Measurements from ENCODE around the gene FLVCR1.

The FLVCR1 gene

DNA sequence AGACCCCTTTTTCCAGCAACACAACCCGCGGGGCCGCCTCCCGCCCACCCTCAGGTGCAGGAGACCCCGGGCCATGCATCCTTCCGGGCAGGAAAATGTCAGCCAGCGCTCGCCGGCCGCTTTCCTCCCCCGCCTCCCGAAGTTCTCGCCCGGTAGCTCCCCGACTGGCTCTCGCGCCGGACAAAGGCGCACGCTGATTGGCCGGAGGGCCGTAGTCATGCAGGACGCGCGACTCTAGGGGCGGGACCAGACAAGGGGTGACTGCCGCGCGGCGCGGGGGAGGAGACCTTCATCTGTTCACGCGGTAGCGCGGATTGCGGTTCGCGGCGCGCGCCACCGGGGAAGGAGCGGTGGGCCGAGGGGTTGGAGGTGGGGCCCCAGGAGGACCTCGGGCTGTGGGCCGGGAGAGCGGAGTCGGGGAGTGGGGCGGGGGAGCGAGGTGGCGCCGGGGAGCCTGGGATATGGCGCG, at the start of gene FLVCR1:
TSS of gene FLVCR1 (plus strand) at position 284 of the 469 bp plus-strand sequence. CDS start at position 462, 178 bp downstream.
- Histone ChIP-seq H3K36me3 (peaks cover 45% of the 10 kb centered on the region), H3K27me3 (ENCODE audit: insufficient read depth, low read depth, severe bottlenecking) (no peaks in the 10 kb centered on the region), H3K4me3 (ENCODE audit: low read depth, low read length) (peak within 1 kb of the TSS; percentile 81), H3K9me3 (ENCODE audit: severe bottlenecking) (no peaks in the 10 kb centered on the region), H3K27ac (peak within 1 kb of the TSS; percentile 94)
- DNase-seq: peak; percentile 100
- TF ChIP-seq, protein P1, sequence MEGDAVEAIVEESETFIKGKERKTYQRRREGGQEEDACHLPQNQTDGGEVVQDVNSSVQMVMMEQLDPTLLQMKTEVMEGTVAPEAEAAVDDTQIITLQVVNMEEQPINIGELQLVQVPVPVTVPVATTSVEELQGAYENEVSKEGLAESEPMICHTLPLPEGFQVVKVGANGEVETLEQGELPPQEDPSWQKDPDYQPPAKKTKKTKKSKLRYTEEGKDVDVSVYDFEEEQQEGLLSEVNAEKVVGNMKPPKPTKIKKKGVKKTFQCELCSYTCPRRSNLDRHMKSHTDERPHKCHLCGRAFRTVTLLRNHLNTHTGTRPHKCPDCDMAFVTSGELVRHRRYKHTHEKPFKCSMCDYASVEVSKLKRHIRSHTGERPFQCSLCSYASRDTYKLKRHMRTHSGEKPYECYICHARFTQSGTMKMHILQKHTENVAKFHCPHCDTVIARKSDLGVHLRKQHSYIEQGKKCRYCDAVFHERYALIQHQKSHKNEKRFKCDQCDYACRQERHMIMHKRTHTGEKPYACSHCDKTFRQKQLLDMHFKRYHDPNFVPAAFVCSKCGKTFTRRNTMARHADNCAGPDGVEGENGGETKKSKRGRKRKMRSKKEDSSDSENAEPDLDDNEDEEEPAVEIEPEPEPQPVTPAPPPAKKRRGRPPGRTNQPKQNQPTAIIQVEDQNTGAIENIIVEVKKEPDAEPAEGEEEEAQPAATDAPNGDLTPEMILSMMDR (IDR thresholded peaks at IDR 0.05; ENCODE audit: low read depth, low read length): no peak

DNA sequence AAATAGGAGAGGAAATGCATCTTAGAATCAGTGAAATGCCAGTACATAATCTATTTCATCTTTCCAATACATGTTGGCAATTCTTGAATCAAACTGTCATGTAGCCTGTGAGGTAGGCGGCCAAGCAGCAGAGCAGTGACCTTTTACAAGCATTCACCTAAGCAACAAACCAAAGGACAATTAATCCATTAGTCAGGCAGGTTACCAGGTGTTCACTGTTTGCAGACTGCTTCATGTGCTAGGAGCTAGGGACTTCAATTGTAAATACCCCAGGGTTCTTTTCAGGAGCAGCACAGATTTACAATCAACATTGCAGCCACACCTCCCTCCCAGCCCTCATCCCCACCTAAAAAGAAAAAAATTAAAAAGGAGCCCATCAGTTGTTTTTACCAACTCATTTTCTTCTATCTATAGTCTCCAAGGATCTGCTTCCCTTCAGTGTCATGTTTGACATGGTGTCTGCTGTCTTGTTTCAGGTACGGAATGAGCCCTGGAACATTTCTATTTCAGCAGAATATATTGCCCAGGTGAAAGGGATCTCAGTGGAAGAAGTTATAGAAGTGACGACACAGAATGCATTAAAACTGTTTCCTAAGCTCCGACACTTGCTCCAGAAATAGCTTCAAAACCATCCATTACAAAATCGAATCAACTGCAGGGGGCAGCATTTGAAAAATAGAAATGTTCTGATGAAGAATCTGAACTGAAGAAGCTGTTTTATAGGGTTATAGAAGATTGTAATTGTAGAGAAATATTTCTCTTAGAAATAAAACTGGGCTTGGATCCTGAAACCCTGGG, 43.3 kb upstream of the FLVCR1 start:
- H3K9me3 ChIP-seq (ENCODE audit: severe bottlenecking): no peaks in the 10 kb centered on the region
- no peaks in the 10 kb centered on the region for H3K36me3 ChIP-seq
- no peak overlapping the region for H3K27ac ChIP-seq
- no peaks in the 10 kb centered on the region for H3K27me3 ChIP-seq (ENCODE audit: insufficient read depth, low read depth, severe bottlenecking)
- TF ChIP-seq, protein P1 (IDR thresholded peaks at IDR 0.05; ENCODE audit: low read depth, low read length): no peak; the same call in 1 of the 2 replicates
- peak; percentile 29 for DNase-seq
- no peak overlapping the region for H3K4me3 ChIP-seq (ENCODE audit: low read depth, low read length)

DNA sequence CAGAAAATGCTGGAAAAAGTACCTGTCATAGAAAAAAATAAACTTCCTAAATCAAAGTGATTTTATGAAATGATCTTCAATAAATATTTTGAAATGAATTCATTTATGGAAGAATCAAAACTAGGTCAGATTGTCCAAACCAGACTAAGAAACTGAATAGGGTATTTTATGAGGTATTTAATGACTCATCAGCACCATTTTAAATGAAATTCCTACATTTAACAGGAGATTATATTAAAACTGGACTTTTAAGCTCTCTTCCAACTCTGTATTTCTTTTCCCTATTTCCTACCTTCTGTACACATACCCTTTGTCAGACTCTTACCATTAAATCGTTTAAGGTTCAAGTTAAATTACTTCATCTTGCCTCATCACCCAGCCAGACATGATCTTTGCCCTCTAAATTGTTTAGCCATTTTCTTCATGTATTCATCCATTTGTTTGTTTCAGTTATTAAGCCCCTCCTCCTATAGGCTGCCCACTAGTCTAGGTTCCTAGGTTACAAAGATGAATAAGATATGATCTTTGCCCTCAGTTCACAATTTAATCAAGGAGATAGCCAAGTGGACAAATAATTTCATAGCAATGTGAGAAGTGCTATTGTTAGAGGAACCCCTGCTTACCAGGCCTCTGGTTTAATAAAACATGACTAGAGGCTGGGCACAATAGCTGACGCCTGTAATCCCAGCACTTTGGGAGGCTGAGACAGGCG, 41.4 kb upstream of the FLVCR1 start:
- Histone ChIP-seq H3K4me3 (ENCODE audit: low read depth, low read length) (no peak overlapping the region), H3K36me3 (no peaks in the 10 kb centered on the region), H3K27ac (peak overlapping the region; percentile 2; the same call in 1 of the 2 replicates), H3K9me3 (ENCODE audit: severe bottlenecking) (no peaks in the 10 kb centered on the region), H3K27me3 (ENCODE audit: insufficient read depth, low read depth, severe bottlenecking) (no peaks in the 10 kb centered on the region)
- peak; percentile 39 for DNase-seq
- TF ChIP-seq, protein P1 (IDR thresholded peaks at IDR 0.05; ENCODE audit: low read depth, low read length): no peak

DNA sequence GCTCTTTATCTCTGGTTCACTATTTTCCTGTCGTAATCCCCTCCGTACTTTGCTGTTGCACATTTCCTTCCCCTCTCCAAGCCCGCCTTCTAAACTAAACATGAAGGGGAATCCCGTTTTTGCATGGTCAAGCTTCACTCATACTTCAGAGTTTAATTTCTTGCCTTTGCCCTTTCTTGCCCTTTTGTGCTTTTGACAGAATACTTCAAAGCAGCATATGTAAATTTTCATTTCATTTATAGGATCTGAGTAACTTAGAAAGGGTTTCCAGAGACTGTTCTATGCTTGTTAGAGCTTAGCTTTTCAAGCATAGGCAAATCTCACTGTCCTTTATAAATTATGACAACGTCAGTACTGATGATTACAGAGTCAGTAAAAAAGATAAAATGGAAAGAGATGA, 38.3 kb upstream of the FLVCR1 start:
- no peaks in the 10 kb centered on the region for H3K27me3 ChIP-seq (ENCODE audit: insufficient read depth, low read depth, severe bottlenecking)
- no peaks in the 10 kb centered on the region for H3K9me3 ChIP-seq (ENCODE audit: severe bottlenecking)
- no peak overlapping the region for H3K4me3 ChIP-seq (ENCODE audit: low read depth, low read length)
- DNase-seq: no peak
- TF ChIP-seq, protein P1 (IDR thresholded peaks at IDR 0.05; ENCODE audit: low read depth, low read length): no peak
- H3K27ac ChIP-seq: no peak overlapping the region
- no peaks in the 10 kb centered on the region for H3K36me3 ChIP-seq

DNA sequence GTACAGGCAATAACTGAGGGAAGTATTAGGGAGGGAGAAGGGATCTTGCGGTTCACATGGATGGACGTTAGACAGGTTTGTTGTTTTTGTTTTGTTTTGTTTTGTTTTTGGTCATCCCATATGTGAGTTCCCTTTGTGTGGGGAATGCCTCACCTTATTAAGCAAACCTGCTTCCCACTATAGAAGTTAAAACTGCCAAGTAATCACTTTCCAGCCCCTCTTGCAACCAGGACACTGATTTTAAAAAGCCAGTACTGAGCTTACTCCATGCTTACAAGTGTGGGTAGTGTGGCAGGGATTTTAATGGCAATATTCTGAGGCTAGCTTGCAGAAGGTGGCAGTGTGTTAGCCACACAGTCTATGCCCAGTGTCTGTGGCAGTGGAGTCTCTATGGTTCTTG, 37.1 kb upstream of the FLVCR1 start:
- Histone ChIP-seq H3K36me3 (no peaks in the 10 kb centered on the region; the same call in 1 of the 2 replicates), H3K27me3 (ENCODE audit: insufficient read depth, low read depth, severe bottlenecking) (no peaks in the 10 kb centered on the region), H3K27ac (no peak overlapping the region), H3K4me3 (ENCODE audit: low read depth, low read length) (no peak overlapping the region), H3K9me3 (ENCODE audit: severe bottlenecking) (peaks cover 11% of the 10 kb centered on the region)
- TF ChIP-seq, protein P1 (IDR thresholded peaks at IDR 0.05; ENCODE audit: low read depth, low read length): no peak
- DNase-seq: no peak
